HL-60/S4 treated with retinoic acid at 250 ng/mL for 4 days and 3 days (cell line): Measurements from ENCODE around the gene PACSIN1.

Source experiments
- in situ Hi-C: fragments of 300-500 bp; cut with MboI; formaldehyde crosslinking; loops from 2 replicates; pipeline ENCODE4 v1.7.0; 2022; ENCODE audit warnings: low sequenced_read_pairs

The PACSIN1 gene

DNA sequence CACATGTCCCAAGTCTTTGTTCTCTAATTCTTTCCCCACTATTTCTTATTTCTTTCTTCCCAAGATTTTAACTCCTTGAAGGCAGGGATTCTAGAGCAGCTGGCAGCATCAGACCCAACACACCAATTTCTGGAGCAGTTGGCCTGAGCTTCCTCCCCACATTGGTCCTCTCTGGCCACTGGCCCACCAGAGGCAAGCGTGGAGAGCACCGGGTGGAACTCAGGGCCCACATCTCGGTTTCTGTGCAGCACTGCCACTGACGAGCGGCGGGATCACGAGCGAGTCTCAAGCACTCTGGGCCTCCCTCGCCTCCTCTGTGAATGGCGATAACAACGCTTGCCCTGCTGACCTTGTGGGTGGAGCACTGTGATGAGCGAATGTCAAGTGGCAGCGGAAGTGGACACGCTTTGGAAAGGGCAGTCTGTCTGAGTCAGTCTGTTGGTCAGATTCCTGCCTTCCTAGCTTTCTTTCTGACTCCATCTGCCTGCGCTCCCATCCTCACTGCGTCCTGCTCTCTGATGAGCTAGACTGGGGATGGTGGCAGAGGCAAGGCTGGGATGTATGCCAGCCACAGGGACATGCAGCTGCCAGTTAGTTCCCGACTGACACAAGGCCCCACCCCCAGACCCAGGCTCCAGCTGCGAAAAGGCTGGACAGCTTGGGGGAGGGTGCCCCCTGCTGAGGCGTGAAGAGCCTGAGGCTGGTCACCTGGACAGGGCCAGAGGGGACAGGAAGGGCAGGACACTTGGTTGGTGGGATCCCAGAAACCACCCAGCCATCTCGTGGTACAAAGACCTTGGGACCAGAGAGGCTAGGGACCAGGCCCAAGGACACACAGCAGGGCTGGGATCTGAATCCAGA is 94.7 kb downstream of the PACSIN1 start:
- in situ Hi-C loops = no loop called here

DNA sequence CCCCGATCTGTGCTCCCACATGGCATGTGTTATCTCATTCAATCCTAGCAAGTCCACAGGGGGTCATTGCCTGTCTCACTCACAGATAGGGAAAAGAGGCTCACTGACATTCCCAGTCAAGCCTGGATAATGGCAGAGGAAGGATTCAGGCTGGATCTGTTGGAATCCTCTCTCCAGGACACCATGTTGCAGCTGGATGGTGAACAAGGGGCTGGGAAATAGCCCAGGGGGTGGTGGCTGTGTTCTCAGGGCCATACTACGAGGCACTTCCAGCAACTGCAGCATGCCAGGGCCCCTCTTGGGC is 95.3 kb downstream of the PACSIN1 start:
- in situ Hi-C loops = no loop called here

DNA sequence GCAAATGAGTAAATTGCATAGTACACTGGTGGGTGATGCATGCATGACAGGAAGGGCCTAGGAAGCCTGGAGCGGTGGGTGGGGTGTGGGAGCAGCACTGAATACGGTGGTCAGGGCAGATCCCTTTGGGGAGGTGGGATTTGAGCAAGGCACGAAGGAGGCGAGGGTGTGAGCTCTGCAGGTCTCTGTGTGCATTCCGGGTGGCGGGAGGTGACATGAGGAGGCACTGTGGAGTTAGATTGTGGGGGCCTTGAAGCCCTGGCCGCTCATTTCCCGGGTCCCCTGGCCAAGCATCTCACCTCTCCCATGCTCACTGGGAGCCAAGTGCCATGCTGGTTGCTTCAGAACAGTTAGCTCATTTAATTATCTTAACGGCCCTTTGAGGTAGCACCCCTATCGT is 96.5 kb downstream of the PACSIN1 start:
- in situ Hi-C loops = no loop called here

DNA sequence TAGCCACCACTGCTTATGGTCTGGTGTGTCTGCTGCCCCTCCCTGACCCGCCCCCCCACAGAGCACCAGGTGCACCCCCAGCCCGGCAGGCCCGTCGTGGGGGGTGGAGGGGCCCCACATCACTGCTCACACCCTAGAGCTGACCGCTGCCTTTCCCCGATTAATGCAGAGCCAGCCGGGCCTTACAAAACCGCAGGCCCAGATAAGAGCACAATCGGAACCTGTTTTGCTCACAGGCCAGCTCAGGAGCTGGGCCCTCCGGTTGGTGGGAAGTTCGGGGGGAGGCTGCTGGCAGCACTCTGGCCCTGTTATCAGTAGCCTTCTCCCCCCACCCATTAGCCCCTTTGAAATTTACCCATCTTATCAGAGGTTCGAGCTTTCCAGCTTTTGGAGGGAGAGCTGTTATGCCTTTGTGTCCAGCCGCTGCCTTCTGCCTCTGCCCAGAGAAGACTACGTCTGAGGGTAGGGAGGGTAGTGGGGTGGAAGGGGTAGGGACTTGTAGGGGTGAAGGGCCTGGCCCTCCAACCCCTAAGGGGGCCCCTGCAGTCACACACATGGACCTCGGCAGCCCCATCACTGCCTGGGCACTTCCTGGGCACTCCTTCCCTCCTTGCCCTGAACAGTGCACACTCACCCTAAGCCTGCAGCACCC is 97.1 kb downstream of the PACSIN1 start:
- in situ Hi-C loops = no loop called here

DNA sequence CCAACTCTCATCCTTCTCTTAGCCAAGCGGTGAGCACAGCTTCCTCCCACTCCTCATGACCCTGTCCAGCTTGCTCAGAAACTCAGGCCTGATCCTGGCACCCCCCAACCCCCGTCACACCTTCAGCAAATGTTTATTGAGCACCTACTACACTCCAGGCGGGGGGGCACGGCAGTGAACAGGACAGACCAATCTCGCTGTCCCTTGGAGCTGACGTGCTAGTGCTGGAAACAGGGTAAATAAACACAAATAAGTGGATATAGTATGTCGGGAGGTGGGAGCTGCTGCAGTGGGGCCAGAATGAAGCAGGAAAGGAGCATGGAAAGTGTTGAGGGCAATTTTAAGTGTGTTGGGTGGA is 97.6 kb downstream of the PACSIN1 start:
- in situ Hi-C loops = no loop called here

DNA sequence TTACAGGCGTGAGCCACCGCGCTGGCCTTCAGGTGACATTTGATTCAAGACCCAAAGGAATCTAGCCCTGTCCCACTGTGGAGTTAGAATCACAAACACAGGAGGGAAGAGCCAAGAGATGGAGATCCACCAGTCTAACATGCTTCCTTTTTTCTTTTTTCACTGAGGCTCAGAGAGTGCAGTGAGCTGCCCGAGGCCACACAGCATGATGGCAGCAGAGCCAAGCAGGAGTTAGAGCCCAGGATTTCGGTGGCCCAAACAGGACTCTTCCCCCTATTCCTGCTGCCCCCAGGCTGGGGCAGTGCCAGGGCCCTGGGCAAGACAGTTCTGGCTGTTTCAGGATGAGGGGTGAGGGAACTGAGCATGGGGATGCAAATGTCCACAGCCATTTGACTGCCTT is 98.3 kb downstream of the PACSIN1 start:
- in situ Hi-C loops = no loop called here

DNA sequence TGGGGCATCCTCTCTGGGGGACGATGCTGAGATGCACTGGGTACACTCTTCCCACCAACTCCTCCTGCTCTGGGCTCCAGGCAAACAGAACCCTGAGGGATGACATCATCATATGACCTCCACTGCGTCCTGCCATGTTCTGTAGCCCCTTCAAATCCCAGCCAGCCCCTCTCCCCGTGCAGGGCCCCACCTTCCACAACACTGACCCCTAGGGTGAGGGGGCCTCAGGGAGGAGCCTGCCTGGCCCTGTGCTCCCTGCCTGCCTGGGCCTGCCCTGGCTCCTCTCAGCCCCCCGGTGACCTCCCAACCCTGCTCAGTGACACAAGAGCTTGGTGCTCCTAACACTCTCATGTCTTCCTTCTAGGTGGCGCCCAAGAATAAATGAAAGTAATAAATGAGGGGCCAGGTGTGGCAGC is 99.9 kb downstream of the PACSIN1 start:
- in situ Hi-C loops = no loop called here

DNA sequence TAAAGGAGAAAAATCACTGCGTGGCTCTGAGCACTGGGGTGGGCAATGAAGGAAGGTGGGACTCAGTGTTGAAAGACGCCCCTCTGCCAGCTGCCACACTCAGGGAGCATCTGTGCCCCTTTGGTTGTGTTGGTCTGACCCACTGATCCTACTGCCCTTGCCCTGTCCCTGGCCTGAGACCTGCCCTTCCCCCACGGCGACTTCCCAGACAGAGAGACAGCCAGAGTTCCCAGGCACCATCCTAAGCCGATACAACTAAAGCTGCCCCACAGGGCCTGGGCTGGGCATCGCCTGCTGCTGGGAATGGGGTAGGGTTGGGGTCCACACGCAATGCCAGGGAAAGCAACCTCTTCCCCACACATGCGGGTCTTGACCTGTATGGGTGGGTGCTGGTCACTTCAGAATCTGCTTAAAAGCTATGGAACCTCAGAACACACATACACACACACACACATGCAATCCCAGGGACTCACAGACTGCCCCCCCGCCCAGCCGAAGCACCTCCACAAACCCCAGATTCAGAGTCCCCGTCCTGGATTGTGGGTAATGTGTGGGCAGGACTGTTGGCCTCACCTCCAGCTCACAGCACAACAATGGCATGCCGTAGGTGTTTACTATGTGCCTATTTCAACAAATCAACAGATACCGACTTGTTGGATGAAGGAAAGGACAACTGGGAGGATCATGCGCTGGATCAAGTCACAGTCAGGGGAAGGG is 101.1 kb downstream of the PACSIN1 start:
- in situ Hi-C loops = no loop called here

DNA sequence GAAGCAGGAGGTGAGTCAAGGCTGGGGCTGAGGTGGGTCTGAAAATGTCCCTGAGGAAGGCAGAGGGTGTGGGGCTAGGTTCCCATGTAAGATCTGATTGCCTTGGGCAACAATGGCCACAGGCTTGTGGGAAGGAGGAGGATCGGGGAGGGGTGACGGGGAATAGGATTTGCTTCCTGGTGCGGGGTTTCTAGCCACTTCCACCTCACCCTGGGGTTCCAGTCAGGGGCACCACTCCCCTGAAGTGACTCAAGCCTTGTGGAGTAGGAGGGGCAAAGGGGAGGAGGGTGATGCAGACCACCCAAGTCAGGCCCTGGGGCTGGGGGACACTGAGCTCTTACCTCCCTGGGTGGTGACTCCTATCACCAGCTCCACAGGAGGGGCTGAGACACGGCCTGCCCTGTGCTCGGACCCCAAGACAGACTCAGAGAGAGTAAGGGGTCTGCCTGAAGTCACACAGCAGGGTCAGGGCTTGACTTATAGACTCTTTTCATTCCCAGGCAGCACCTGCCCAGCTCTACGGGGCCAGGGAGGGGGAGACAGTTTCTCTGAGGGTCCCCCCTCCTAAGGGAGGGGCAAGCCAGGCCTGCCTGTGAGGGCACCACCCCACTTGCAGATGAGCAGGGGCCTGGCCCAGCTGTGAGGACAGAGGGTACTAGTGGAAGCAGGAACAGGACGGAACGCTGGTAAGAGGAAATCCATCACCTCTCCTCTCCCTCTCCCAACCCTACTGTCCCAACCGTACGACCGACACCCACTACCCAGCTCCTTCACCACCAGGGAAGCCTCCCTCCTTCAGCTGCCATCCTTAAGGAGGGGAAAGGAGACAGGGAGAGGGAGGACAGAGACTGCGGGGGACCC is 102.7 kb downstream of the PACSIN1 start:
- in situ Hi-C loops = no loop called here

DNA sequence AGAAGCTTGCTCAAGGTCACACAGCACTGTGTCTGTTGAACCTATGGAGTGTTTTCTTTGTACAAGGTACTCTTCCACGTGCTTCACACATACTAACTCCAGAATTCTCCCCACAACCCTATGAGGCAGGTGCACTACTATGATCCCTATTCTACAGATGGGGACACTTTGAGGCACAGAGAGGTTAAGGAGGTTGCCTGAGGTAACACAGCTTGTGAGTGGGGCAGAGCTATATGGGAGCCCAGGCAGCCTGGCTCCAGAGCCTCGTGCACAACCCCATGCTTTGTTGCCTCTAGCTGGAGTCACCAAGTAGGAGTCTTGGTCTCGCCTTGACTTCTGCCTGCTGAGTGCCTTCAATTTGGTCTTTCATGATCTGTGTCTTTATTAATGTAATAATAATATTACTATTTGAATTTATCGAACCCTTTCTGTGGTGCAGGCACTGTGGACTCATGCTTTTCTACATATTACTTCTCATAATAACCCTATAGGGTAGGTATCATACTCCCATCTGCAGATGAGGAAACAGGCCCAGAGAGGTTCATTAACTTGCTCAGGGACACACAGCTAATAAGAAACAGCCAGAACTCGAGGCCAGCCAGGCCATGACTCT is 103.6 kb downstream of the PACSIN1 start:
- in situ Hi-C loops = no loop called here

DNA sequence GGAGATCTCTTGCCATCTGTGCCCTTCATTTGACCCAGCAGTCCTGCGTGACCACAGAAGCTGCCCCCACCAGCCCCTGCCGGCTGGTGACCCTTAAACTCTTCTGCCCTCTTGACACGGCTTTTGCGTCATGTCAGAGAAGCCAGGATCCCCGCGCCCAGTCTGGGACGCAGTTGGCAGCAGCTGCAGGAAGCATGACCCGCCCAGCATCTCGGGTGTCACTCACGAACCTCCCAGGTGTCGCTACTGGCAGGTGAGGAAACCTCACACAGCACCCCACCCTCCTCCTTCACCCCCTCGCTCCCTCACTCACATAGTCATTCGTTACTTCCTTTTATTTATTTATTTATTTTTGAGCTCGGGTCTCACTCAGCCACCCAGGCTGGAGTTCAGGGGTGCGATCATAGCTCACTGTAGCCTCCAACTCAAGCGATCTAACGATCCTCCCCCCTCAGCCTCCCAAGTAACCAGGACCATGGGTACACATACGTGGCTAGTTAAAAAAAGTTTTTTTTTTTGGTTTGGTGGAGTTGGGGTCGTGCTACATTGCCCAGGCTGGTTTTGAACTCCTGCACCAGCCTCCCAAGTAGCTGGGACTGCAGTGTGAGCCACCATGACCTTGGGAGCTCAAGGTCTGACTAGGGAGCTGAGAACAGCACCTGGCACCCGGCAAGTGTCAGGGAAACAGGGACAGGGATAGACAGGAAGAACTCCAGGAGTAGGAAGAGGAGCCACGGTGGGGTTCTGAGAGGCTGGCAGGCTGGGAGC is 104.4 kb downstream of the PACSIN1 start:
- in situ Hi-C loops = no loop called here

DNA sequence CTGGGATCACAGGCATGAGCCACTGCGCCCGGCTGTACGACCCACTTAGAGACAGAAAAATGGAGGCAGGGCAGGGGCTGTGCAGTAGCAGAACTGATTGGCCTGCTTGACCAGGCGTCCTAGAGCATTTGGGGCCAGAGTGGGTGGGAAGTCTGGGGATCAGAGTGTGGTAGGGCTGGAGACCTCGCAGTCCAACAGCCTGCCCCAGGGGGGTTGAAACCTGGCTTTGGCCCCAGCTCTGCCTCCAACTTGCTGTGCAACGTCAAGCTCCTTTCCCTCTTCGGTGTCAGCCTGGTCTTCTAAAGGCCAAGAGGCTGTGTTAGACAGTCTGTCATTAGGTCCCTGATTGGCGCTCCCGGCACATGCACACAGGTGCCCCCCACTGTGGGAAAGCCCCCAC is 105.5 kb downstream of the PACSIN1 start:
- in situ Hi-C loops = no loop called here

DNA sequence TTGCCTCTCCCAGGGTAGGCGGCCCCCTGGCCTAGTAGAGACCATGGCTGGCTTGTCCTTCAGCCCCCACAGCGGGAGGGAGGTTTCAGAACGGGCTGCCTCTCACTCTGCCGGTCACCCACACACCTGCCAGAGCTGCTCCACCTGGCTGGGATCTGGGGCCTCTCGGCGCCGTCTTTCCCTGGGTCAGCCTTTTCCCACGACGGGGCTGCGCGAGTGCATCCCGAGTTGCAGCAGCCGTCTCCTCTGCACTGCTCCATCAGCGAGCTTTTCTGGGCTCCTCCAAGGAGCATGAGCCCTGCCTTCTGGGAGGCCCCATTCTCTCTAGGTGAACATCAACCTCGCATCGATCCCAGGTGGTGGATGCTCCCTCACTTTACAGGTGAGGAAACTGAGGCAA is 106.1 kb downstream of the PACSIN1 start:
- in situ Hi-C loops = no loop called here

DNA sequence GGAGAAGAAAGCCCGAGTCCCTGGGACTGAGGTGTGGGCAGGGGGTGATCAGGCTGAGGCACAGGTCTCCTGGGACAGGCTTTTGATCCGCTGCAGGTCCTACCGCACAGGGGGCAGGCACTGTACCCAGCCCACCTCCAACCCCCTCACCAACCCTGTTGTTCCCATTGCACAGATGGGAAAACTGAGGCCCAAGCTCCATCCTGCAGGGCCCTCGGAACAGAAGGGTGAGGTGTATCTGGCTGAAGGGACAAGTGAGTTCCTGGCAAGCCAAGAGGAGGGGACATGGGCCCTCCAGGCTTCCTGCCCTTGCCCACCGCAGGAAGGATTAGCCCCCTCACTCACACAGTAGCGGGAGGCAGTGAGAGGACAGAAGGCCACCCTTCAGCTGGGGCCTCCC is 106.7 kb downstream of the PACSIN1 start:
- in situ Hi-C loops = no loop called here

DNA sequence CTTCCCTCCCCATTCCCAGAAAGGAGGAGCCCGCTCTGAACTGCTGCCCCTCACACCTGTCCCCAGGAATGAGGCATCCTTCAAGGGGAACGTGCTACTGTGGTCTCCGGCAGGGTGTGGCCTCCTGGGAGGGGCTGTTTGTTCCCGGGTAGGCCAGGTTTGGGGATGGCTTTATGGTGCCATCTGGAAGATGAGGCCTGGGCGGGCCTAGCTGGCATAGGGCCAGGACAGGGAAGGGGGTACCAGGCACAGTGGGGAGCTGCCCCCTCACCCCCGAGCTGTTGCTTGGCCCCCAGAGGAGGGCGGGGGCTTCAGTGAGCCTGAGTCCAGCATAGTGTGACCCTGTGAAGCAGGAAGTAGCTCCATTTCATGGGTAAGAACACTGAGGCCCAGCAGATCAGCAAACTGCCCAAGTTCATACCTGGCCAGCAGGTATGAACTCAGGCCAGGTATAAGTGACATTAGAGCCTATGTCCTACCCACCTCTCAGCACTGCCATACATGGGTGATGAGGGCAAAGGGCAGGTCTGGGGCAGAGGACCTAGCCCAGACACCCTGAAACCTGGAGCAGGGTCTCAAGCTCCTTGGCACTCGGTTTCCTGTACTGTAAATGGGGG is 107.8 kb downstream of the PACSIN1 start:
- in situ Hi-C loops = no loop called here

DNA sequence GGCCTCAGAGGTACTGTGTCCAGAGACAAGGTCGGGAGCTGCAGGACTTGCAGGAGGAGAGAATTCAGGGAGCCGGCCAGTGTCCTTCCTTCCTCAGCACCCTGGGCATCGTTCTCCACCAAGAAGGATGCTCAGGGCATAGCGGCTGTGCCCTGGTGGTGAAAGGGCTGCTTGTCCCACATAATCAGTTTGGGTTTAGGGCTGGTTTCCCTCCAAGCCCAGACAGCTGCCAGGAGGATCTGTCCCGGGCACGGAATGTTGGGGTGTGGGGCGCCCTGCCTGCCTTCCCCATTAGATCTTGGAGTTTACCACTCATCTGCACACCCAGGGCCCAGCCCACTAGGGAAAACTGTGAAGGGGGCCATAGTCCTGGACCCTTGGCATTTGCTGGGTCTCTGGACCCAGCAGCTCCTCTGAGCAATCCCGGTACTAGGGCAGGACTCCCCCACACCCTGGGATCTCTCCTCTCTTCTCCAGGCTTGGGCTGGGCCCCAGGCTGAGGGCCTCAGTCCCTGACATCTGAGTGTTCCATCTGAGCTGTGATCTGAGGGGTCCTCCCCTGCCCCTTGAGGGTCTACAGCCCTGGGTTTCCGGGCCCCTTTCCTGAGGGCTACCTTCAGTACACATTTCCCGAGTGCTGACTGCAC is 108.9 kb downstream of the PACSIN1 start:
- in situ Hi-C loops = no loop called here

DNA sequence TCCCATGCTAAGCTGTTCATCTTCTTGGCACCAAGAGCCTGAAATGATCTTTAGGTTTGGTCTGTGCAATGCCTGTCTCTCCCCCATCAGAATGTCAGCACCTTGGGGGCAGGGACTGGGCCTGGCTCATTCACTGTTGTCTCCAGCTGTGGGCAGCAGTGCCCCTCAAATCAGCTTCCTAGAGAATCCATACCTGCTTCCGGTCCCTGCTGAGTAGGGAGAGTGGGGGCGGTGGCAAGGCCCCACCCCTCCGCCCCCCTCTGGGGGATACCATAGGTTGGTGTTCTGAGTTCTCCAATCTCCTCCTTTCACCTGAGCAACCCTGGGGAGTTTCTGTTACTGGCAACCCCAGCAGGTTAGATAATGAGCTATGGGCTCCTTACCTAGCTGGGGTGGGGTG is 109.5 kb downstream of the PACSIN1 start:
- in situ Hi-C loops = no loop called here

DNA sequence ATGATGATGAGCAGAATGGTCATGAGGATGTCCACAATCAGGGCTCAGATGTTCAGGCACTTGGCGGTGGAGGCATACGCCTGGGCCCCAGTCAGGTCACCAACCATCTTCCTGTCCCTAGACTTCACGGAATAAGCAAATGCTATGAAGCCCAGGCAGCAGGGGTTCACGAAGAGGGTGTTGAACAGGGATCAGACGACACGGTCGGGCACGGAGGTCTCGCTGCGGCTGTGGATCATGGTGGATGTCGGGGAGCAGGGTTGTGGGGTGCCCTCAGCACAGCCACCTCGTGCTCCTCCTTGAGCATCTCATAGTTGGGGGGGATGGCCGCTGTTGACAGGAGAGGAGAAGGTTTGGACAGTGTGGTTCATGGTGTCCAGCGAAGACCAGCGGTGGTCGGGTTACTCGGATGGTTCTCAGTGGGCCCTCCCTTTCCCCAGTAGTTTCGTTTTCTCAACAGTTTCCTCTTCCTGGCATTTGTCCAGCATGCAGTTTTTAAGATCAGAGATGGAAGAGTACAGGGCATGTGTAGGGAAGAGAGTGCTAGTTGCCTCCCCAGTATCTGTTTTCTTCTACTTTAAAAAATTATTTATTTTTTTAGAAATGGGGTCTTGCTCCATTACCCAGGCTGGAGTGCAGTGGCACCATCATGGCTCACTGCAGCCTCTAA is 110.5 kb downstream of the PACSIN1 start:
- in situ Hi-C loops = no loop called here
